Uterus (tissue), 4 donors: ENCODE measurements around the gene CLINT1. TPM values are rescaled to one million over a fixed set of nuclear protein-coding genes. Genes with fewer than 3 reads are reported as not detected.

Experiments used
- DNase-seq, 2 donors: peaks; one replicate each; pipeline ENCODE4 v3.0.0-alpha.2; 2019 to 2020
- H3K27ac ChIP-seq, 2 donors: fragments of 200-600 bp; sonication (generic); 1 replicate in 1 of 2; 2 replicates in 1 of 2; pipeline ENCODE4 v1.5.1; 2016 to 2018
- H3K27me3 ChIP-seq, 2 donors: fragments of 200-600 bp; sonication (generic); one replicate each; pipeline ENCODE4 v1.5.1; 2018 to 2019; ENCODE audit warnings: control low read depth in 1 of 2
- H3K36me3 ChIP-seq, 2 donors: fragments of 200-600 bp; sonication (generic); one replicate each; pipeline ENCODE4 v1.5.1; 2019; ENCODE audit warnings: control low read depth in 1 of 2
- H3K4me1 ChIP-seq, 2 donors: fragments of 200-600 bp; sonication (generic); one replicate each; pipeline ENCODE4 v1.5.1; 2018 to 2019; ENCODE audit warnings: control low read depth in 1 of 2
- H3K4me3 ChIP-seq, 2 donors: fragments of 200-600 bp; sonication (generic); 1 replicate in 1 of 2; 2 replicates in 1 of 2; pipeline ENCODE4 v1.5.1; 2018 to 2019; ENCODE audit warnings: mild to moderate bottlenecking in 1 of 2
- H3K9me3 ChIP-seq, 2 donors: fragments of 200-600 bp; sonication (generic); one replicate each; pipeline ENCODE4 v1.5.1; 2019; ENCODE audit warnings: control low read depth in 1 of 2
- CTCF ChIP-seq, 4 experiments: fragments of 200-600 bp in 2 of 4; fragments of 450-650 bp in 2 of 4; sonication (generic) in 2 of 4; IDR thresholded peaks; one replicate each; pipeline ENCODE4 v1.5.1; 2016 to 2019; ENCODE audit warnings: antibody characterized with exemption in 4 of 4, mild to moderate bottlenecking in 2 of 4, moderate library complexity in 1 of 4
- POLR2A ChIP-seq, 2 donors: fragments of 450-650 bp; IDR thresholded peaks; one replicate each; pipeline ENCODE4 v1.6.1; 2016; ENCODE audit warnings: antibody characterized with exemption in 2 of 2, mild to moderate bottlenecking in 1 of 2, moderate library complexity in 1 of 2
- intact Hi-C: fragments of 100-400 bp; cut with DNase I; formaldehyde crosslinking; loops from one replicate; pipeline ENCODE4 v1.15.1; 2023; ENCODE audit warnings: low total_unique reads
- total RNA-seq, 4 donors: library from RNA; depleted of rRNA in 3 of 4; stranded (reverse); fragments of >200 nt in 3 of 4; gene quantifications; one replicate each; pipeline versions ENCODE4 v1.1.0 to v1.2.4, GENCODE V29; 2014 to 2023
- donor health status: DM: yes; HTN: yes; CAD: no.

Gene CLINT1
- 10 to 100 TPM; 36.6 to 96.0 (median 55.3) TPM for total RNA-seq

- H3K4me1 ChIP-seq = peaks cover 0 to 8% of the 10 kb centered on the region in 2 donors
- intact Hi-C loops = no loop called here
- no peaks in the 10 kb centered on the region for H3K27me3 ChIP-seq
- peak; percentile 89 to 91 for DNase-seq
- H3K9me3 ChIP-seq = no peaks in the 10 kb centered on the region
- TF ChIP-seq POLR2A (IDR thresholded peaks at IDR 0.05) (peak; percentile 44 to 74), CTCF (IDR thresholded peaks at IDR 0.05) (peak in 3 of 4 experiments; percentile 9 to 25 (median 18))
- peak within 1 kb of the TSS; percentile 67 to 88 for H3K4me3 ChIP-seq
- peak within 1 kb of the TSS; percentile 82 to 83 for H3K27ac ChIP-seq
- H3K36me3 ChIP-seq = no peaks in the 10 kb centered on the region
These were observed at the start of gene CLINT1 for GRCh38 chr5:157858527-157859226. Gene CLINT1, minus strand, starts transcription at chr5:157859145. Its CDS starts 175 bp downstream, at chr5:157858970.

GRCh38 chr5:157908459-157908858 is 49.5 kb upstream of the CLINT1 start:
- Histone ChIP-seq H3K27me3 (no peaks in the 10 kb centered on the region), H3K4me3 (no peak overlapping the region), H3K4me1 (no peaks in the 10 kb centered on the region), H3K27ac (no peak overlapping the region), H3K9me3 (no peaks in the 10 kb centered on the region), H3K36me3 (no peaks in the 10 kb centered on the region)
- DNase-seq = no peak
- intact Hi-C loops = no loop called here
- TF ChIP-seq POLR2A (IDR thresholded peaks at IDR 0.05) = no peak
- TF ChIP-seq CTCF (IDR thresholded peaks at IDR 0.05) = no peak

- no peak overlapping the region for H3K27ac ChIP-seq
- no peaks in the 10 kb centered on the region for H3K27me3 ChIP-seq
- DNase-seq = no peak
- intact Hi-C loops = no loop called here
- no peaks in the 10 kb centered on the region for H3K9me3 ChIP-seq
- no peaks in the 10 kb centered on the region for H3K4me1 ChIP-seq
- no peak overlapping the region for H3K4me3 ChIP-seq
- no peaks in the 10 kb centered on the region for H3K36me3 ChIP-seq
- TF ChIP-seq POLR2A (IDR thresholded peaks at IDR 0.05) (no peak), CTCF (IDR thresholded peaks at IDR 0.05) (no peak)
These were observed 48.5 kb upstream of the CLINT1 start for GRCh38 chr5:157907479-157907878.

- intact Hi-C loops = no loop called here
- Histone ChIP-seq H3K4me3 (no peak overlapping the region), H3K27ac (no peak overlapping the region), H3K4me1 (no peaks in the 10 kb centered on the region), H3K9me3 (no peaks in the 10 kb centered on the region), H3K36me3 (no peaks in the 10 kb centered on the region), H3K27me3 (no peaks in the 10 kb centered on the region)
- DNase-seq = no peak
- TF ChIP-seq POLR2A (IDR thresholded peaks at IDR 0.05) = no peak
- TF ChIP-seq CTCF (IDR thresholded peaks at IDR 0.05) = no peak
These were observed 44.1 kb upstream of the CLINT1 start for GRCh38 chr5:157903117-157903450.

GRCh38 chr5:157902449-157903116 is 43.6 kb upstream of the CLINT1 start:
- H3K27ac ChIP-seq = no peak overlapping the region
- TF ChIP-seq CTCF (IDR thresholded peaks at IDR 0.05) (no peak), POLR2A (IDR thresholded peaks at IDR 0.05) (no peak)
- no peak for DNase-seq
- H3K9me3 ChIP-seq = no peaks in the 10 kb centered on the region
- no peaks in the 10 kb centered on the region for H3K36me3 ChIP-seq
- no peaks in the 10 kb centered on the region for H3K27me3 ChIP-seq
- intact Hi-C loops = no loop called here
- no peak overlapping the region for H3K4me3 ChIP-seq
- no peaks in the 10 kb centered on the region for H3K4me1 ChIP-seq
